GOT3 (cell line): ENCODE measurements around the gene ABHD14A.

ENCODE experiments used
- DNase-seq: peaks from one replicate; lab custom pipeline; 2025; ENCODE audit warnings: mixed read lengths; lab: John Stamatoyannopoulos, UW

The ABHD14A gene

GRCh38 chr3:51957520-51958205 is 17.2 kb upstream of the ABHD14A start:
- DNase-seq, result no peak

GRCh38 chr3:51958603-51959521 is 16.0 kb upstream of the ABHD14A start:
- DNase-seq, result no peak

GRCh38 chr3:51959651-51960050 is 15.2 kb upstream of the ABHD14A start:
- no peak for DNase-seq

- no peak for DNase-seq
These were observed 14.5 kb upstream of the ABHD14A start for GRCh38 chr3:51960386-51960785.

GRCh38 chr3:51961011-51961410 is 13.9 kb upstream of the ABHD14A start:
- DNase-seq, result no peak

- DNase-seq, result no peak
These were observed 13.0 kb upstream of the ABHD14A start for GRCh38 chr3:51961602-51962569.

- no peak for DNase-seq
These were observed 11.9 kb upstream of the ABHD14A start for GRCh38 chr3:51962854-51963530.

- no peak for DNase-seq
These were observed 10.9 kb upstream of the ABHD14A start for GRCh38 chr3:51963951-51964451.

GRCh38 chr3:51964521-51964920 is 10.3 kb upstream of the ABHD14A start:
- no peak for DNase-seq

GRCh38 chr3:51966016-51966415 is 8.8 kb upstream of the ABHD14A start:
- no peak for DNase-seq

- DNase-seq, result no peak
These were observed 8.4 kb upstream of the ABHD14A start for GRCh38 chr3:51966486-51966885.

GRCh38 chr3:51966922-51967383 is 7.9 kb upstream of the ABHD14A start:
- no peak for DNase-seq

- DNase-seq, result no peak
These were observed 7.3 kb upstream of the ABHD14A start, which contains the start of gene PCBP4 for GRCh38 chr3:51967384-51968169. PCBP4 (minus strand) TSS chr3:51967454; CDS start chr3:51961240, 6,214 bp downstream.

GRCh38 chr3:51968170-51968775 is 6.6 kb upstream of the ABHD14A start:
- no peak for DNase-seq

GRCh38 chr3:51968883-51969678 is 5.8 kb upstream of the ABHD14A start:
- DNase-seq, result no peak

GRCh38 chr3:51969841-51970240 is 5.0 kb upstream of the ABHD14A start:
- DNase-seq, result no peak

- no peak for DNase-seq
These were observed 4.1 kb upstream of the ABHD14A start for GRCh38 chr3:51970606-51971300.

GRCh38 chr3:51971350-51971749 is 3.5 kb upstream of the ABHD14A start:
- no peak for DNase-seq
